Liver (tissue), 9 donors: Measurements from ENCODE around the gene PDE4D. TPM values are rescaled to one million over a fixed set of nuclear protein-coding genes. Genes with fewer than 3 reads are reported as not detected.
A peak's percentile ranks its signal among the peaks of the same experiment; 100 is the strongest.

Experiments used
- DNase-seq: peaks from one replicate; pipeline ENCODE4 v3.0.0-alpha.2; 2017; ENCODE audit warnings: low spot score
- H3K27ac ChIP-seq, 2 donors: one replicate each; pipeline ENCODE4 v1.7.0; 2013; ENCODE audit warnings: inconsistent platforms in 2 of 2, low read length in 2 of 2, control low read depth in 1 of 2, low read depth in 1 of 2, mild to moderate bottlenecking in 1 of 2
- H3K27me3 ChIP-seq, 4 donors: one replicate each; pipeline versions ENCODE4 v1.6.1 to v1.7.0; 2013; ENCODE audit warnings: low read length in 3 of 4, inconsistent platforms in 1 of 4, mild to moderate bottlenecking in 1 of 4, moderate library complexity in 1 of 4; ENCODE audit not compliant: control insufficient read depth in 4 of 4, insufficient read depth in 4 of 4
- H3K36me3 ChIP-seq, 4 donors: one replicate each; pipeline versions ENCODE4 v1.6.1 to v1.7.0; 2013; ENCODE audit warnings: low read length in 3 of 4, mild to moderate bottlenecking in 3 of 4, low read depth in 1 of 4, moderate library complexity in 1 of 4; ENCODE audit not compliant: control insufficient read depth in 4 of 4, insufficient read depth in 3 of 4
- H3K4me1 ChIP-seq, 4 donors: one replicate each; pipeline versions ENCODE4 v1.6.1 to v1.7.0; 2013; ENCODE audit warnings: low read length in 3 of 4, mild to moderate bottlenecking in 3 of 4, moderate library complexity in 1 of 4; ENCODE audit not compliant: control insufficient read depth in 4 of 4, insufficient read depth in 4 of 4
- H3K4me3 ChIP-seq, 3 donors: one replicate each; pipeline versions ENCODE4 v1.6.1 to v1.7.0; 2013; ENCODE audit warnings: low read length in 3 of 3, control low read depth in 1 of 3, low read depth in 1 of 3, mild to moderate bottlenecking in 1 of 3
- H3K9ac ChIP-seq, 2 donors: one replicate each; pipeline ENCODE4 v1.7.0; 2013; ENCODE audit warnings: low read length in 2 of 2, mild to moderate bottlenecking in 2 of 2, moderate library complexity in 2 of 2, control low read depth in 1 of 2, low read depth in 1 of 2
- H3K9me3 ChIP-seq, 4 donors: one replicate each; pipeline versions ENCODE4 v1.6.1 to v1.7.0; 2013; ENCODE audit warnings: low read length in 3 of 4; ENCODE audit not compliant: control insufficient read depth in 4 of 4
- ATF3 ChIP-seq: IDR thresholded peaks from 2 replicates; pipeline ENCODE4 v1.6.1; 2016; ENCODE audit warnings: antibody characterized with exemption
- CTCF ChIP-seq: fragments of 150-350 bp; IDR thresholded peaks from 2 replicates; pipeline ENCODE4 v1.5.1; 2017; ENCODE audit warnings: improper control_type of control experiment, low read depth, low read length; ENCODE audit not compliant: missing input control
- EGR1 ChIP-seq, 2 donors: IDR thresholded peaks; 2 replicates each; pipeline ENCODE4 v1.6.1; 2016 to 2018; ENCODE audit warnings: antibody characterized with exemption in 2 of 2, low read depth in 2 of 2
- FOXA1 ChIP-seq: IDR thresholded peaks from 2 replicates; pipeline ENCODE4 v1.6.1; 2016; ENCODE audit warnings: antibody characterized with exemption
- FOXA2 ChIP-seq: IDR thresholded peaks from 2 replicates; pipeline ENCODE4 v1.6.1; 2016; ENCODE audit warnings: antibody characterized with exemption
- GABPA ChIP-seq, 2 donors: IDR thresholded peaks in 1 of 2; conservative IDR thresholded peaks in 1 of 2; 2 replicates each; pipeline ENCODE4 v1.6.1; 2016; ENCODE audit warnings: antibody characterized with exemption in 2 of 2, mild to moderate bottlenecking in 1 of 2, moderate library complexity in 1 of 2
- HNF4A ChIP-seq, 2 donors: conservative IDR thresholded peaks; 2 replicates each; pipeline ENCODE4 v1.6.1; 2016; ENCODE audit warnings: antibody characterized with exemption in 2 of 2, mild to moderate bottlenecking in 2 of 2
- HNF4G ChIP-seq: IDR thresholded peaks from 2 replicates; pipeline ENCODE4 v1.6.1; 2016; ENCODE audit warnings: antibody characterized with exemption
- JUND ChIP-seq, 2 donors: IDR thresholded peaks; 2 replicates each; pipeline ENCODE4 v1.6.1; 2016; ENCODE audit warnings: antibody characterized with exemption in 2 of 2
- MAX ChIP-seq: IDR thresholded peaks from 2 replicates; pipeline ENCODE4 v1.6.1; 2016; ENCODE audit warnings: antibody characterized with exemption
- NR2F2 ChIP-seq: IDR thresholded peaks from 2 replicates; pipeline ENCODE4 v1.6.1; 2016; ENCODE audit warnings: antibody characterized with exemption
- RAD21 ChIP-seq, 2 donors: IDR thresholded peaks; 2 replicates each; pipeline ENCODE4 v1.6.1; 2016; ENCODE audit warnings: antibody characterized with exemption in 2 of 2, mild to moderate bottlenecking in 2 of 2
- REST ChIP-seq: IDR thresholded peaks from 2 replicates; pipeline ENCODE4 v1.6.1; 2016; ENCODE audit warnings: antibody characterized with exemption, mild to moderate bottlenecking
- RXRA ChIP-seq, 2 donors: IDR thresholded peaks; 2 replicates each; pipeline ENCODE4 v1.6.1; 2017 to 2018; ENCODE audit warnings: antibody characterized with exemption in 2 of 2, mild to moderate bottlenecking in 1 of 2
- SP1 ChIP-seq: IDR thresholded peaks from 2 replicates; pipeline ENCODE4 v1.6.1; 2018; ENCODE audit warnings: antibody characterized with exemption, mild to moderate bottlenecking
- TAF1 ChIP-seq: conservative IDR thresholded peaks from 2 replicates; pipeline ENCODE4 v1.6.1; 2016; ENCODE audit warnings: antibody characterized with exemption, mild to moderate bottlenecking
- YY1 ChIP-seq: IDR thresholded peaks from 2 replicates; pipeline ENCODE4 v1.6.1; 2016; ENCODE audit warnings: antibody characterized with exemption, mild to moderate bottlenecking
- ZBTB33 ChIP-seq: IDR thresholded peaks from 2 replicates; pipeline ENCODE4 v1.6.1; 2016; ENCODE audit warnings: antibody characterized with exemption
- WGBS: extraction: QIAGEN DNeasy Blood & Tissue Kit; methylation state at CpG from one replicate; pipeline ENCODE4 v1.1.7; 2013; 5-methylcytosine and 5-hydroxymethylcytosine counted together
- polyA plus RNA-seq, 2 donors: library from polyadenylated mRNA; stranded (reverse) in 1 of 2; unstranded in 1 of 2; fragments of 200-250 nt in 1 of 2; fragments of >200 nt in 1 of 2; fragmentation: Nextera tagmentation in 1 of 2; extraction: Ambion mirVana in 1 of 2; gene quantifications; one replicate each; pipeline versions ENCODE4 v1.2.1 to v1.2.3, GENCODE V29; 2013 to 2015
- total RNA-seq, 2 donors: library from RNA; depleted of rRNA; stranded (reverse); fragments of >200 nt; gene quantifications; one replicate each; pipeline ENCODE4 v1.2.3, GENCODE V29; 2014
- donor health status: healthy.
- donor health status: healthy.
- donor health status: healthy.
- donor health status: healthy.
- donor health status: healthy.

PDE4D gene
- total and polyA plus RNA-seq, 4 donors: 0.67 to 11.9 (median 6.5) TPM

- no peaks in the 10 kb centered on the region for H3K27me3 ChIP-seq
- no peak for DNase-seq
- peaks cover 0 to 2% (median 0%) of the 10 kb centered on the region in 4 donors for H3K4me1 ChIP-seq
- no peaks in the 10 kb centered on the region for H3K9me3 ChIP-seq
- H3K4me3 ChIP-seq: no peak overlapping the region
- H3K9ac ChIP-seq: no peak overlapping the region
- whole genome bisulfite sequencing: 74% methylated on average over 7 of the region's 7 CpGs
- TF ChIP-seq FOXA1 (no peak), EGR1 (IDR thresholded peaks at IDR 0.05; ENCODE audit: low read depth in 2 of 2) (no peak), HNF4G (no peak), FOXA2 (no peak), NR2F2 (peak; percentile 15), RXRA (IDR thresholded peaks at IDR 0.05) (no peak), RAD21 (IDR thresholded peaks at IDR 0.05) (no peak), REST (no peak)
- no peak overlapping the region for H3K27ac ChIP-seq
- H3K36me3 ChIP-seq: no peaks in the 10 kb centered on the region
Measured at GRCh38 chr5:59360130-59360555, 533.4 kb downstream of the PDE4D start.

GRCh38 chr5:59358005-59358861 is 535.3 kb downstream of the PDE4D start:
- Histone ChIP-seq H3K27ac (no peak overlapping the region), H3K27me3 (no peaks in the 10 kb centered on the region), H3K9me3 (no peaks in the 10 kb centered on the region), H3K9ac (no peak overlapping the region), H3K4me3 (no peak overlapping the region), H3K36me3 (no peaks in the 10 kb centered on the region), H3K4me1 (peaks cover 0 to 2% (median 0%) of the 10 kb centered on the region in 4 donors)
- WGBS: 78% methylated on average over 5 of the region's 5 CpGs
- TF ChIP-seq JUND (IDR thresholded peaks at IDR 0.05) (no peak), ATF3 (no peak), FOXA2 (no peak), TAF1 (no peak), MAX (no peak), RXRA (IDR thresholded peaks at IDR 0.05) (no peak), REST (no peak), SP1 (no peak), HNF4A (conservative IDR thresholded peaks at IDR 0.05) (no peak), YY1 (no peak), GABPA (IDR thresholded peaks at IDR 0.05 in 1 of 2, conservative IDR thresholded peaks at IDR 0.05 in 1 of 2) (no peak), NR2F2 (no peak), EGR1 (IDR thresholded peaks at IDR 0.05; ENCODE audit: low read depth in 2 of 2) (no peak), ZBTB33 (no peak), CTCF (no peak), HNF4G (no peak), RAD21 (IDR thresholded peaks at IDR 0.05) (no peak)
- DNase-seq: no peak
